AG09319 (cell line): ENCODE data around the gene CCL21.
"Not testable (repeated sequence)": the region's sequence is repeated elsewhere in the genome, so short reads cannot be mapped to it uniquely, and the experiment has no call there.

Experiments used
- DNase-seq: peaks from one replicate; pipeline ENCODE4 v3.0.0-alpha.2; 2010; ENCODE audit warnings: low read depth; ENCODE audit errors: extremely low read depth
- CTCF ChIP-seq: IDR thresholded peaks from 2 replicates; pipeline ENCODE4 v1.5.1; 2011; ENCODE audit warnings: low read depth, mild to moderate bottlenecking, inconsistent platforms, low read length, moderate library complexity

CCL21 gene

GRCh38 chr9:34737677-34738260 is 27.8 kb upstream of the CCL21 start:
- no peak for TF ChIP-seq CTCF
- no peak for DNase-seq

GRCh38 chr9:34734720-34735119 is 24.8 kb upstream of the CCL21 start:
- DNase-seq = no peak
- TF ChIP-seq CTCF = no peak

- DNase-seq = no peak
- TF ChIP-seq CTCF = no peak
Measured at GRCh38 chr9:34732886-34733285, 22.9 kb upstream of the CCL21 start.

GRCh38 chr9:34732478-34732877 is 22.5 kb upstream of the CCL21 start:
- TF ChIP-seq CTCF = no peak
- DNase-seq = no peak

GRCh38 chr9:34723141-34723540 is 13.2 kb upstream of the CCL21 start:
- TF ChIP-seq CTCF = no peak
- no peak for DNase-seq

GRCh38 chr9:34719769-34720025 is 9.8 kb upstream of the CCL21 start:
- DNase-seq = not testable (repeated sequence)

GRCh38 chr9:34719021-34719768 is 9.3 kb upstream of the CCL21 start:
- DNase-seq = no peak
- no peak for TF ChIP-seq CTCF
